Transverse colon (tissue), 4 donors: ENCODE data around the gene ANO9.

ENCODE experiments used
- EP300 ChIP-seq: sonication (generic); formaldehyde crosslinking; IDR thresholded peaks from one replicate; pipeline ENCODE4 v1.6.1; 2017; ENCODE audit warnings: antibody characterized with exemption, low read depth
- POLR2A ChIP-seq: fragments of 450-650 bp; IDR thresholded peaks from one replicate; pipeline ENCODE4 v1.6.1; 2016; ENCODE audit warnings: antibody characterized with exemption, mild to moderate bottlenecking, moderate library complexity
- POLR2AphosphoS5 ChIP-seq, 3 donors: sonication (generic); formaldehyde crosslinking; IDR thresholded peaks; one replicate each; pipeline ENCODE4 v1.6.1; 2016; ENCODE audit warnings: antibody characterized with exemption in 3 of 3
- TF ChIP-seq, protein P1 (sequence below), 5 experiments: fragments of 200-600 bp in 3 of 5; fragments of 450-650 bp in 2 of 5; sonication (generic) in 3 of 5; IDR thresholded peaks; 1 replicate in 2 of 5; 2 replicates in 3 of 5; pipeline ENCODE4 v1.5.1; 2016 to 2017; ENCODE audit warnings: antibody characterized with exemption in 5 of 5, inconsistent platforms in 3 of 5, mild to moderate bottlenecking in 2 of 5, moderate library complexity in 1 of 5

DNA sequence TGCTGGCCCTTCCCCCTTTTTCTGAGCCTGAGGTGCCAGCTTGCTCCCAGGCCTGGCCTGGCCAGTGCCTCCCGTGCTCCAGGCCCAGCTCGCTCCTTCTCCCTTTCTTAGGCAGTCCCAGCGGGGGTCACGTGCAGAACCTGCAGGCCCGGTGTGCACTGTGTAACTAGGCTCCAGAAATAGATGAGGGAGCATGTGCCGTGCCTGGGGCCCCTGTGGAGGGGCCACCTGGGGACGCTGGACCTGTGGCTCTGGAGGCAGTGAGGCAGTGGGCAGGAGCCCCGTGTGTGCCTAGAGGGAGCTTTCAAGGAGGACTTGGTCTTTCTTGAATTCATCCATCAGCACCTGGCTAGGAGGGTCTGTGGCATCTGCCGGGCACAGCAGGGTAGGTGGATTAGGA, 19.8 kb upstream of the ANO9 start:
- TF ChIP-seq, protein P1, sequence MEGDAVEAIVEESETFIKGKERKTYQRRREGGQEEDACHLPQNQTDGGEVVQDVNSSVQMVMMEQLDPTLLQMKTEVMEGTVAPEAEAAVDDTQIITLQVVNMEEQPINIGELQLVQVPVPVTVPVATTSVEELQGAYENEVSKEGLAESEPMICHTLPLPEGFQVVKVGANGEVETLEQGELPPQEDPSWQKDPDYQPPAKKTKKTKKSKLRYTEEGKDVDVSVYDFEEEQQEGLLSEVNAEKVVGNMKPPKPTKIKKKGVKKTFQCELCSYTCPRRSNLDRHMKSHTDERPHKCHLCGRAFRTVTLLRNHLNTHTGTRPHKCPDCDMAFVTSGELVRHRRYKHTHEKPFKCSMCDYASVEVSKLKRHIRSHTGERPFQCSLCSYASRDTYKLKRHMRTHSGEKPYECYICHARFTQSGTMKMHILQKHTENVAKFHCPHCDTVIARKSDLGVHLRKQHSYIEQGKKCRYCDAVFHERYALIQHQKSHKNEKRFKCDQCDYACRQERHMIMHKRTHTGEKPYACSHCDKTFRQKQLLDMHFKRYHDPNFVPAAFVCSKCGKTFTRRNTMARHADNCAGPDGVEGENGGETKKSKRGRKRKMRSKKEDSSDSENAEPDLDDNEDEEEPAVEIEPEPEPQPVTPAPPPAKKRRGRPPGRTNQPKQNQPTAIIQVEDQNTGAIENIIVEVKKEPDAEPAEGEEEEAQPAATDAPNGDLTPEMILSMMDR (IDR thresholded peaks at IDR 0.05): no peak
- TF ChIP-seq POLR2AphosphoS5 (IDR thresholded peaks at IDR 0.05) (no peak), EP300 (no peak), POLR2A (no peak)
